C4-2B (cell line): ENCODE data around the gene XRCC5.
"Not testable (repeated sequence)": the region's sequence is repeated elsewhere in the genome, so short reads cannot be mapped to it uniquely, and the experiment has no call there.

Experiments used
- H3K27ac ChIP-seq: fragments of 450-650 bp; 2 replicates; pipeline ENCODE4 v1.5.1; 2017
- ZFX ChIP-seq: fragments of 450-650 bp; IDR thresholded peaks from 2 replicates; pipeline ENCODE4 v1.6.1; 2017
- TF ChIP-seq, protein P1 (sequence below): fragments of 450-650 bp; conservative IDR thresholded peaks from 2 replicates; pipeline ENCODE4 v1.5.1; 2017; ENCODE audit warnings: mild to moderate bottlenecking

The XRCC5 gene

GRCh38 chr2:216202626-216203250 lies 93.6 kb downstream of the XRCC5 start:
- no peak overlapping the region for H3K27ac ChIP-seq
- TF ChIP-seq ZFX, result no peak
- TF ChIP-seq, protein P1, sequence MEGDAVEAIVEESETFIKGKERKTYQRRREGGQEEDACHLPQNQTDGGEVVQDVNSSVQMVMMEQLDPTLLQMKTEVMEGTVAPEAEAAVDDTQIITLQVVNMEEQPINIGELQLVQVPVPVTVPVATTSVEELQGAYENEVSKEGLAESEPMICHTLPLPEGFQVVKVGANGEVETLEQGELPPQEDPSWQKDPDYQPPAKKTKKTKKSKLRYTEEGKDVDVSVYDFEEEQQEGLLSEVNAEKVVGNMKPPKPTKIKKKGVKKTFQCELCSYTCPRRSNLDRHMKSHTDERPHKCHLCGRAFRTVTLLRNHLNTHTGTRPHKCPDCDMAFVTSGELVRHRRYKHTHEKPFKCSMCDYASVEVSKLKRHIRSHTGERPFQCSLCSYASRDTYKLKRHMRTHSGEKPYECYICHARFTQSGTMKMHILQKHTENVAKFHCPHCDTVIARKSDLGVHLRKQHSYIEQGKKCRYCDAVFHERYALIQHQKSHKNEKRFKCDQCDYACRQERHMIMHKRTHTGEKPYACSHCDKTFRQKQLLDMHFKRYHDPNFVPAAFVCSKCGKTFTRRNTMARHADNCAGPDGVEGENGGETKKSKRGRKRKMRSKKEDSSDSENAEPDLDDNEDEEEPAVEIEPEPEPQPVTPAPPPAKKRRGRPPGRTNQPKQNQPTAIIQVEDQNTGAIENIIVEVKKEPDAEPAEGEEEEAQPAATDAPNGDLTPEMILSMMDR, result no peak

- no peak for TF ChIP-seq ZFX
- TF ChIP-seq, protein P1, result no peak
- no peak overlapping the region for H3K27ac ChIP-seq
Measured at GRCh38 chr2:216205486-216205885, 96.3 kb downstream of the XRCC5 start.

GRCh38 chr2:216206041-216206703 lies 97.0 kb downstream of the XRCC5 start:
- TF ChIP-seq, protein P1, result no peak
- TF ChIP-seq ZFX, result no peak
- H3K27ac ChIP-seq, result no peak overlapping the region

GRCh38 chr2:216206821-216207220 lies 97.7 kb downstream of the XRCC5 start:
- no peak for TF ChIP-seq ZFX
- TF ChIP-seq, protein P1, result no peak
- H3K27ac ChIP-seq, result no peak overlapping the region

GRCh38 chr2:216208661-216209060 lies 99.5 kb downstream of the XRCC5 start:
- H3K27ac ChIP-seq, result not testable (repeated sequence)

- no peak overlapping the region for H3K27ac ChIP-seq
- TF ChIP-seq, protein P1, result no peak
Measured at GRCh38 chr2:216210701-216211540, 101.8 kb downstream of the XRCC5 start.

GRCh38 chr2:216211614-216212145 lies 102.5 kb downstream of the XRCC5 start:
- H3K27ac ChIP-seq, result no peak overlapping the region
- no peak for TF ChIP-seq ZFX
- TF ChIP-seq, protein P1, result no peak
